Activated naive CD4-positive, alpha-beta T cell treated with anti-CD3 and anti-CD28 coated beads, Interleukin-2, amount 50 U/mL, for 72 hours (primary cell): ENCODE results near the gene CBY1. TPM values are rescaled to one million over a fixed set of nuclear protein-coding genes. Genes with fewer than 3 reads are reported as not detected.

Source experiments
- ATAC-seq, 2 donors: fragments of 150-1000 bp; cut with Tn5 transposase; 2 replicates each; pipeline ENCODE4 v1.10.0; 2021; ENCODE audit warnings: mild to moderate bottlenecking in 2 of 2, moderate library complexity in 2 of 2
- DNase-seq, 2 donors: peaks; one replicate each; pipeline ENCODE4 v3.0.0; 2021 to 2022; ENCODE audit warnings: low spot score in 2 of 2
- H3K27ac Mint-ChIP-seq, 2 donors: one replicate each; pipeline ENCODE4 v1.8.0; 2022; ENCODE audit warnings: mild to moderate bottlenecking in 2 of 2, mixed read lengths in 2 of 2
- H3K36me3 Mint-ChIP-seq, 2 donors: one replicate each; pipeline ENCODE4 v1.8.0; 2022; ENCODE audit warnings: mixed read lengths in 2 of 2
- H3K9me3 Mint-ChIP-seq, 2 donors: one replicate each; pipeline ENCODE4 v1.8.0; 2022; ENCODE audit warnings: mixed read lengths in 2 of 2
- total RNA-seq, 2 donors: library from RNA; stranded (reverse); gene quantifications; one replicate each; pipeline ENCODE4 v1.2.3, GENCODE V29; 2022

CBY1 gene
- total RNA-seq, 2 donors from 2014 or later = 5.7 to 19.0 TPM

- no peak for DNase-seq
- peaks cover 31 to 48% of the 10 kb centered on the region in 2 donors for H3K36me3 Mint-ChIP-seq
- no peak for ATAC-seq
- H3K27ac Mint-ChIP-seq = peak overlapping the region in 1 of 2 donors; percentile 63
- H3K9me3 Mint-ChIP-seq = no peaks in the 10 kb centered on the region
These were observed 37.6 kb downstream of the CBY1 start for GRCh38 chr22:38694049-38694448.

GRCh38 chr22:38694940-38695339, 38.5 kb downstream of the CBY1 start:
- Mint-ChIP-seq H3K36me3 (peaks cover 37 to 57% of the 10 kb centered on the region in 2 donors), H3K9me3 (no peaks in the 10 kb centered on the region), H3K27ac (peak overlapping the region; percentile 63 to 90)
- DNase-seq (no peak), ATAC-seq (no peak)

- H3K27ac Mint-ChIP-seq = peak overlapping the region; percentile 80 to 87
- peak in 1 of 2 donors; percentile 33 for DNase-seq
These were observed 40.4 kb downstream of the CBY1 start for GRCh38 chr22:38696606-38697424.

GRCh38 chr22:38697425-38698089, 41.1 kb downstream of the CBY1 start:
- ATAC-seq (no peak), DNase-seq (no peak)
- Mint-ChIP-seq H3K27ac (peak overlapping the region; percentile 80 to 87), H3K9me3 (no peaks in the 10 kb centered on the region), H3K36me3 (peaks cover 38 to 55% of the 10 kb centered on the region in 2 donors)

More at GRCh38 chr22:38696606-38697424, 40.4 kb downstream of the CBY1 start:
- no peaks in the 10 kb centered on the region for H3K9me3 Mint-ChIP-seq
- ATAC-seq = peak; percentile 54 to 55
- peaks cover 38 to 55% of the 10 kb centered on the region in 2 donors for H3K36me3 Mint-ChIP-seq

- ATAC-seq (no peak), DNase-seq (no peak)
- H3K9me3 Mint-ChIP-seq = no peaks in the 10 kb centered on the region
- peaks cover 38 to 48% of the 10 kb centered on the region in 2 donors for H3K36me3 Mint-ChIP-seq
- H3K27ac Mint-ChIP-seq = peak overlapping the region; percentile 80 to 97
These were observed 42.1 kb downstream of the CBY1 start for GRCh38 chr22:38698407-38699094.

GRCh38 chr22:38699143-38699542, 42.7 kb downstream of the CBY1 start:
- no peak for DNase-seq
- Mint-ChIP-seq H3K27ac (peak overlapping the region; percentile 80 to 97), H3K36me3 (peaks cover 38 to 46% of the 10 kb centered on the region in 2 donors), H3K9me3 (no peaks in the 10 kb centered on the region)
- no peak for ATAC-seq

- Mint-ChIP-seq H3K27ac (peak overlapping the region; percentile 80 to 97), H3K9me3 (no peaks in the 10 kb centered on the region), H3K36me3 (peaks cover 38 to 43% of the 10 kb centered on the region in 2 donors)
- DNase-seq = no peak
- no peak for ATAC-seq
These were observed 43.3 kb downstream of the CBY1 start for GRCh38 chr22:38699784-38700183.

GRCh38 chr22:38700270-38700788, 43.9 kb downstream of the CBY1 start:
- no peak for DNase-seq
- Mint-ChIP-seq H3K36me3 (peaks cover 37 to 38% of the 10 kb centered on the region in 2 donors), H3K27ac (peak overlapping the region; percentile 80 to 97), H3K9me3 (no peaks in the 10 kb centered on the region)
- ATAC-seq = peak; percentile 20 to 35

GRCh38 chr22:38700789-38701628, 44.6 kb downstream of the CBY1 start, which contains the start of gene JOSD1:
JOSD1 (minus strand) TSS chr22:38700943; CDS start chr22:38699987, 956 bp downstream.
- peak; percentile 45 to 57 for ATAC-seq
- peaks cover 37 to 38% of the 10 kb centered on the region in 2 donors for H3K36me3 Mint-ChIP-seq
- H3K27ac Mint-ChIP-seq = peak within 1 kb of the TSS; percentile 80 to 98
- H3K9me3 Mint-ChIP-seq = no peaks in the 10 kb centered on the region
- DNase-seq = peak; percentile 98

GRCh38 chr22:38704654-38705234, 48.3 kb downstream of the CBY1 start:
- ATAC-seq (no peak), DNase-seq (no peak)
- Mint-ChIP-seq H3K27ac (peak overlapping the region; percentile 93 to 97), H3K36me3 (peaks cover 31 to 32% of the 10 kb centered on the region in 2 donors), H3K9me3 (no peaks in the 10 kb centered on the region)

- DNase-seq = peak; percentile 96 to 98
- H3K9me3 Mint-ChIP-seq = no peaks in the 10 kb centered on the region
- peak within 1 kb of the TSS; percentile 93 to 97 for H3K27ac Mint-ChIP-seq
- peak; percentile 82 to 87 for ATAC-seq
- H3K36me3 Mint-ChIP-seq = peaks cover 23 to 30% of the 10 kb centered on the region in 2 donors
These were observed 49.0 kb downstream of the CBY1 start, which contains the start of gene GTPBP1 for GRCh38 chr22:38705235-38706100. GTPBP1 (plus strand) TSS chr22:38705944; CDS start chr22:38705956, 12 bp downstream.

- Mint-ChIP-seq H3K36me3 (peaks cover 23 to 39% of the 10 kb centered on the region in 2 donors), H3K27ac (peak overlapping the region; percentile 93 to 95), H3K9me3 (no peaks in the 10 kb centered on the region)
- ATAC-seq (no peak), DNase-seq (peak; percentile 29 to 68)
These were observed 49.9 kb downstream of the CBY1 start for GRCh38 chr22:38706101-38706900.

- Mint-ChIP-seq H3K9me3 (no peaks in the 10 kb centered on the region), H3K27ac (peak overlapping the region; percentile 93 to 95), H3K36me3 (peaks cover 23 to 41% of the 10 kb centered on the region in 2 donors)
- no peak for ATAC-seq
- no peak for DNase-seq
These were observed 50.4 kb downstream of the CBY1 start for GRCh38 chr22:38706901-38707195.

GRCh38 chr22:38707346-38707745, 50.9 kb downstream of the CBY1 start:
- H3K9me3 Mint-ChIP-seq = no peaks in the 10 kb centered on the region
- H3K27ac Mint-ChIP-seq = peak overlapping the region; percentile 46 to 93
- no peak for DNase-seq
- ATAC-seq = no peak
- peaks cover 23 to 41% of the 10 kb centered on the region in 2 donors for H3K36me3 Mint-ChIP-seq
